Mesothelial cell of epicardium (in vitro differentiated cells): ENCODE results near the gene DCST1. TPM values are rescaled to one million over a fixed set of nuclear protein-coding genes. Genes with fewer than 3 reads are reported as not detected.

Experiments
- DNase-seq, 2 experiments: peaks; one replicate each; pipeline ENCODE4 v3.0.0; 2021; ENCODE audit warnings: low spot score in 2 of 2; ENCODE audit not compliant: unreplicated experiment in 2 of 2
- H3K27ac Mint-ChIP-seq: 2 replicates; pipeline ENCODE4 v1.8.0; 2021; ENCODE audit warnings: mixed read lengths
- H3K27me3 Mint-ChIP-seq: 2 replicates; pipeline ENCODE4 v1.8.0; 2021; ENCODE audit warnings: low read depth, mixed read lengths
- H3K36me3 Mint-ChIP-seq: 2 replicates; pipeline ENCODE4 v1.8.0; 2021; ENCODE audit warnings: mixed read lengths
- H3K4me1 Mint-ChIP-seq: 2 replicates; pipeline ENCODE4 v1.8.0; 2021; ENCODE audit warnings: mixed read lengths
- H3K4me3 Mint-ChIP-seq: 2 replicates; pipeline ENCODE4 v1.8.0; 2021; ENCODE audit warnings: mild to moderate bottlenecking, moderate library complexity, mixed read lengths
- H3K9me3 Mint-ChIP-seq: 2 replicates; pipeline ENCODE4 v1.8.0; 2021; ENCODE audit warnings: mixed read lengths
- total RNA-seq: library from RNA; stranded (reverse); gene quantifications from 3 replicates; pipeline ENCODE4 v1.2.1, GENCODE V29; 2021
- TF ChIP-seq, protein P1 (sequence below): fragments of 200-600 bp; sonication (generic); IDR thresholded peaks from one replicate; pipeline ENCODE4 v1.5.0; 2021; ENCODE audit warnings: antibody characterized with exemption; ENCODE audit not compliant: unreplicated experiment

Gene DCST1
- total RNA-seq, 1 donor from 2014 or later: 0.58 TPM

DNA sequence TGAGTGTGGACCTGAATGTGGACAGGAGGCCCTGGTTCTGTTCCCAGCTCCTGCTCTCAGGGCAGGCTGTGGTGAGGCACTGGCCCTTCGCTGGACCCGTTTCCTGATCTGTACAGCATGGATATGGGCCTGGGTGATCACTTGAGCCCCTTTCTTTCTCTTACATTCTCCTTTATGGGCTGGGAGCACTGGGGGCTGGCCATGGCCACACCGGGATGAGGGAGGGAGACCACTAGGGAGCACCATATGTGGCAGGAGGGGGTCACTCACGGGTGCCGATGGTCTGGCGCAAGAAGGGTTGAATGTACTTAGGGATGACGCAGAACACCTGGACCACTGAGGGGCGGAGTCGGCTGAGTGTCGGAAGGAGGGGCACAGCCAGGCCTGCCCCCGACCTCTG lies 2.7 kb upstream of the DCST1 start:
- Mint-ChIP-seq H3K9me3 (no peaks in the 10 kb centered on the region), H3K4me3 (no peak overlapping the region), H3K4me1 (no peaks in the 10 kb centered on the region), H3K27ac (no peak overlapping the region), H3K27me3 (no peaks in the 10 kb centered on the region), H3K36me3 (no peaks in the 10 kb centered on the region)
- TF ChIP-seq, protein P1, sequence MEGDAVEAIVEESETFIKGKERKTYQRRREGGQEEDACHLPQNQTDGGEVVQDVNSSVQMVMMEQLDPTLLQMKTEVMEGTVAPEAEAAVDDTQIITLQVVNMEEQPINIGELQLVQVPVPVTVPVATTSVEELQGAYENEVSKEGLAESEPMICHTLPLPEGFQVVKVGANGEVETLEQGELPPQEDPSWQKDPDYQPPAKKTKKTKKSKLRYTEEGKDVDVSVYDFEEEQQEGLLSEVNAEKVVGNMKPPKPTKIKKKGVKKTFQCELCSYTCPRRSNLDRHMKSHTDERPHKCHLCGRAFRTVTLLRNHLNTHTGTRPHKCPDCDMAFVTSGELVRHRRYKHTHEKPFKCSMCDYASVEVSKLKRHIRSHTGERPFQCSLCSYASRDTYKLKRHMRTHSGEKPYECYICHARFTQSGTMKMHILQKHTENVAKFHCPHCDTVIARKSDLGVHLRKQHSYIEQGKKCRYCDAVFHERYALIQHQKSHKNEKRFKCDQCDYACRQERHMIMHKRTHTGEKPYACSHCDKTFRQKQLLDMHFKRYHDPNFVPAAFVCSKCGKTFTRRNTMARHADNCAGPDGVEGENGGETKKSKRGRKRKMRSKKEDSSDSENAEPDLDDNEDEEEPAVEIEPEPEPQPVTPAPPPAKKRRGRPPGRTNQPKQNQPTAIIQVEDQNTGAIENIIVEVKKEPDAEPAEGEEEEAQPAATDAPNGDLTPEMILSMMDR: no peak
- no peak for DNase-seq

- no peaks in the 10 kb centered on the region for H3K36me3 Mint-ChIP-seq
- TF ChIP-seq, protein P1: no peak
- no peak for DNase-seq
- no peaks in the 10 kb centered on the region for H3K27me3 Mint-ChIP-seq
- H3K9me3 Mint-ChIP-seq: no peaks in the 10 kb centered on the region
- H3K27ac Mint-ChIP-seq: no peak overlapping the region
- H3K4me1 Mint-ChIP-seq: no peaks in the 10 kb centered on the region
- no peak overlapping the region for H3K4me3 Mint-ChIP-seq
Observed at GRCh38 chr1:155032886-155033285, 738 bp upstream of the DCST1 start.

- Mint-ChIP-seq H3K27me3 (no peaks in the 10 kb centered on the region), H3K27ac (no peak overlapping the region), H3K4me3 (no peak overlapping the region), H3K36me3 (no peaks in the 10 kb centered on the region), H3K4me1 (no peaks in the 10 kb centered on the region), H3K9me3 (no peaks in the 10 kb centered on the region)
- TF ChIP-seq, protein P1: no peak
- no peak for DNase-seq
Observed at GRCh38 chr1:155034318-155035208, 939 bp downstream of the DCST1 start.

DNA sequence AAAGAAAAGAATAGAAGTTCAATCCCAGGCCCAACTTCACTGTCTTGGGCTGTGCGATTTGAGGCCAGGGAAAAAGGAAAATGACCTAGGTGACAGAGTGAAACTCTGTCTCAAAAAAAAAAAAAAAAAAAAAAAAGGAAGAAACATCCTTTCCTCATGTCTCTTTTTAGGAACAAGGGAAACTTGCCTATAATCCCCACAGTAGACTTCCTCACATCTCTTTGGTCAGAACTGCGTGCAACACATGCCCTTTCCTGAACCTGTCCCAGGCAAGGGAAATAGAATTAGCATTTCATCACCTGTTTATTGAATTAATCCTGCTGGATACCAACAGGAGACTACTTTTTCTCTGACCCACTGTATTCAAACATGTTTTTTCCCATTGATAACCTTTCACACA lies 2.3 kb downstream of the DCST1 start:
- Mint-ChIP-seq H3K9me3 (no peaks in the 10 kb centered on the region), H3K36me3 (no peaks in the 10 kb centered on the region), H3K27ac (no peak overlapping the region), H3K4me1 (no peaks in the 10 kb centered on the region), H3K4me3 (no peak overlapping the region), H3K27me3 (no peaks in the 10 kb centered on the region)
- TF ChIP-seq, protein P1: no peak
- no peak for DNase-seq

DNA sequence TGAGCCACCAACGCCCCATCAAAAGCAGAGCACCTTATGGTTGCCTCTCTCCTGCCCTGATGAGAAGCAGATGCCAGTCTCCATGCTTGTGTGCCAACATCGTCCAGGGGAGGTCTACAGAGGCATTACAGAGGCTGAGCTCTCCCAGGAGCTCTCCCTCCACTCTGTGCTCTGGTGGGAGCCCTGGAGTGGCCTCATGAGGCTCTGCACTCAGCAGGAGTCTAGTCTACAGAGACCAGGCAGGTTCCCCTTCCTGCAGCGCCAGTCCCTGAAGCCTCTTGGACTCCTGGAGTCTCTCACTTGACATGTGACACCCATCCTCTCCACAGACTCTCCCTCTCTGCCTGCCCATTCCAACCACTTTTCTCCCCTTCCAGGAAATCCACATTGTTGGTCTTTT lies 3.4 kb downstream of the DCST1 start:
- H3K27me3 Mint-ChIP-seq: no peaks in the 10 kb centered on the region

More for the DNA sequence above, 3.4 kb downstream of the DCST1 start:
- TF ChIP-seq, protein P1: no peak
- DNase-seq: no peak
- H3K4me3 Mint-ChIP-seq: no peak overlapping the region
- no peaks in the 10 kb centered on the region for H3K36me3 Mint-ChIP-seq
- no peaks in the 10 kb centered on the region for H3K9me3 Mint-ChIP-seq
- H3K27ac Mint-ChIP-seq: no peak overlapping the region
- no peaks in the 10 kb centered on the region for H3K4me1 Mint-ChIP-seq
